ENCODE measurements around the gene RARG.

RARG gene

DNA sequence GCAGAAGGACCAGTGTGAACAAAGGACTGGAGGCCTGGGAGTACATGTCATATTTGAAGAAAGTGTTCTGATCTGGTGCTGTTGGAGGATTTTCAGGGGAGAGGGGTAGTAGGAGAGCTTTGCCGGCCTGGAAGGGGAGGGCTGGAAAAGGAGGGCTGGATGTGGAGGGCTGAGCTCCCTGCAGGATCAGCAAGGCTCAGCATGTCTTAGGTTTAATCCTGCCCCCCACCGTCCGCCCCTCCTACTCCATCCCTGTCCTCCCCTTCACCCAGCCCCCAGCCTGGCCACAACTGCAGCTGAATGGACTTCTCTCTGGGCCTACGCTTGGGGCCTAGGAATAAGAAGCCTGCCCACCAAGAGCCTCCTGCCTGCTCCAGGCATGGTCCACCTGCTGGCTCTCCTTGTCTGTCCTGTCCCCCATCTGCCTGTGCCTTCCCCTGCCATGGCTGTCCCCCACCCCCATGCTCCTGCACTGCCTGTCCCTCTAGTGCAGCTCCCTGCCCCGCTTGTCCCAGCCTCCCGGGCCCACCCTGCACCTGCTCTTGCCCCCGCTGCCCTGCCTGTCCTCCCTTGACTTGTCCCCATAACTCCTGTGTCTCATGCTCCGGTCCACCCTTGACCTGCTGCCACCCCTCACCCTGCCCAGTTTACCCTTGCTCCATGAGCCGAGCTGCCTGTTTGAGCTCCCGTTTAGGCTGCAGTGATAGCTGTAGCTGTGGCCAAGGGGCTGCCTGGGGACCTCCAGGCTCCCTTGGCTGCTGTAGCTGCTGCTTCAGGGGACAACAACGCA, 9.8 kb upstream of the RARG start:
- no peak for DNase-seq

DNA sequence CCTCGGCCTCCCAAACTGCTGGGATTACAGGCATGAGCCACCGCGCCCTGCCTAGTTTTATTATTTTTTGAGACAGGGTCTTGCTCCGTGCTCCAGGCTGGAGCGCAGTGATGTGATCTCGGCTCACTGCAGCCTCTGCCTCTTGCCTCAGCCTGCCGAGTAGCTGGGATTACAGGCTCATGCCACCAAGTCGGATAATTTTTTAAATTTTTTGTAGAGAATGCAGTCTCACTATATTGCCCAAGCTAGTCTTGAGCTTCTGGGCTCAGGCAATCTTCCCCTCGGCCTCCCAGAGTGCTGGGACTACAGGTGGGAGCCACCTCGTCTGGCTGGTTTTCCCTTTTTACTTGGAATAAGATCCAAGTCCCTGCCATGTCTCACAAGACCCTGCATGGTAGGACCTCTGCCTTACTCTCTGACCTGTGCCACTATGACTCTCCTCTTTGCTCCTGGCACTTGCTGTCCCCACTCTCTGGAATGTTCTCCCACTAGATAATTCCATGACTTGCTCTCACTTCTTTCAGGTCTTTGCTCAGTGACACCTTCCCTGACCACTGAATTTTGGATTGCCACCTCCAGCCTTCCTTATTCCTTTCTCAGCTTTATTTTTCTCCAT, 7.7 kb upstream of the RARG start:
- DNase-seq: no peak

DNA sequence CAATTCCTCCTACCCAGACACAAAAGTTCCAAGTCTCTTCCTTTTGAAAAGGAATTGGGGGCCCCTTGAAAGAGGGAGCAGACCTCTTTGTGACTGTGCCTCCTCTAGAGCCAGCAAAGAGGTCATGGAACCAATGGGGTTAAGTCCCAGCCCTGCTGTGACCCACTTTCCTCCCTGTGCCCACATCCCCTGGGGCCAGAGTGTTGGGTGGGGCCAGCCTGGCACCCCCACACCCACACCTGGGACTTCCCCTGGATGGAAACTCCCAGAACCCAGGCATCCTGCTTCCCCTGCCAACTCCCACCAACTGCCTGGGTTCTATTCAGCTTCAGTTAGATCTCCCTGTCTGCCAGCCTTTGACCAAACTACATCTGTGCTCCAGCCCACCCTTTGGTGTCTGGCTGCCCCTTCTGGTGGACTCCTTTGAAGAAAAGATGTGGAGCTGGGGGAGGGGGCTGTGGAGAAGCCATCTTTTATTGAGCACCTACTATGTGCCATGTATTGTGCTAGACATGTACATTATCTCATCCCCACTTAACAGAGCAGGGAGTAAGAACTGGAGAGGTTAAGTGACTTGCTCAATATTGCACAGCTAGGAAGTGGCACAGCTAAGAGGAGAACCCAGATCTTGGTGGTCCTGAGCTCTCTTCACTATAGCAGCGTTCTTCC, 4.6 kb upstream of the RARG start:
- DNase-seq: peak; percentile 58

DNA sequence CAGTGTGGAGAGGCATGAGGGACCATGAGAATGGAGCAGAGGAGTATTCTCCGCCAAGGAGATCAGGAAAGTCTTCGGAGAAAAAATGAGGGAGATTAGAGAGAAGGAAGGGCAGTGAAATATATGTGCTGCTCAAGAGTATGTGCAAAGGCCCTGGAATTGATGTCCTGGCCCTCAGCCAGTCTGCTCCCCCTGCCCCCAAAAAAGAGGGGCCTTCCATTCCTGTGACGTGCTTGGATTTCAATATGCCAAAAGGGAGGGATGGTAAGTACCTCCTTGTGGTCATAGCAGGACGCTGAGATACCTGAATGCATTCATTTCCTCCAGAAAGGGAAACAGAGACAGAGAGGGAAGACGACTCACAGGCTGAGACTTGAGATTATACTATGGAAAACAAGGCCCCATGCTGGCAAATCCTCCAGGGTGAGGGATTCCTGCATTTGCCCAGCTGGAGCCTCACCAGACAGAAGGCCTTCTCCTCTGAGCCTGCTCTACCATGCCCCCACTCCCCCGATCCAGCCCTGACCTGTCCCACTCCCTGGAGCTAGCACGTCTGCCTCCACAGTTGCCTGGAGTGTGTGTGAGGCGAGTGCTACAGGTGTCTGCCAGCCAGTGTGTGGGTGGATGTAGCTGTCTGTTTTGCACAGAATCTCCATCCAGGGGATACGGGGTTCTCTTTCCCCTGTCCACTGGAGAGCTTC, 3.9 kb upstream of the RARG start:
- DNase-seq: peak; percentile 43

DNA sequence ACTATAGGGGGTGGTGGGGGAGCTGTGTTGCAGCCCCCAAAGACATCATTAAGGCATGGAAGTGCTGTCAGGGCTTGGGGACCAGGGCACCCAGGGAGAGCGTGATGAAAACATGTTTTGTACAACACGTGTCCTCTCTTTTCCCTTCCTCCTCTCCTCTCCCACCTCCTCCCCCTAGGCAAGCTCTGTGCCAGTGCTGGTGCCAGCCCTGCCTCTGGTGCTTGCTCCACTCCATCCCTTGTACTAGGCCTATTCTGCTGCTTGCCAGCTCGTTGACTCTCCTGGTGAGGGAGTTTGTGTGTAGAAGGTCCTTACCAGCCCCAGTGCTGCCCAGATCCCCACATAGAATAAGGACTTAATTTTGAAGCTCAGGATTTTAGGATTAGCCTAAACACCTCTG, 3.2 kb upstream of the RARG start:
- no peak for DNase-seq

DNA sequence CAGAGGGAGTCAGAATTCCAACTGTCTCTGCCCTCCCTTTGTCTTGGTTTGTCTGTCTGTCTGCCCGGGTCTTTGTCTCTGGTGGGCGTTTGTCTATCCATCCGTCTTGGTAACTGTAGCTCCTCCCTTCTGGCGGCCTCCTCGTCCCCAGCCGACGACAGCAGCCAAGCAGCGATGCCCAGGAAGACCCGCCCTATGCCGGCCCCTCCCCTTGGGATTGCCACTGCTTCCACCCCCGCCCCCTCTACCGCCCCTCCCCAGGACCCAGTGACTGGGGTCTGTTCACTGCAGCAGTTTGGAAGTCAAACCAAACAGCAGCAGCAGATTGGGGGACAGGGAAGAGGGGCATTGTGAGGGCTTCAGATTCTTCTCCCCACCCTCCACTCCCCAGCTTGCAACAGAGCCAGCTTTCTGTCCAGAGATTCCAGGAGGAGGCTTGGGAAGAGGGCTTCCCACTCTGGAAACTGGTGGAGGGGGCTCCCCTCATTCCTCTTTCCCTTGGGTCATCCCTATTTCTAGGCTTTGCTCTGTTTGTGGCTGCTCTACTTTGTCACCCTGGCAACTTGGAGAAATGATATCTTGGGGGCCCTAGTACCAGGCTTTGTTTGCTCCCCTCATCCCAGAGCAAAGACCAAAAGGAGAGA, 2.4 kb upstream of the RARG start:
- DNase-seq: no peak

DNA sequence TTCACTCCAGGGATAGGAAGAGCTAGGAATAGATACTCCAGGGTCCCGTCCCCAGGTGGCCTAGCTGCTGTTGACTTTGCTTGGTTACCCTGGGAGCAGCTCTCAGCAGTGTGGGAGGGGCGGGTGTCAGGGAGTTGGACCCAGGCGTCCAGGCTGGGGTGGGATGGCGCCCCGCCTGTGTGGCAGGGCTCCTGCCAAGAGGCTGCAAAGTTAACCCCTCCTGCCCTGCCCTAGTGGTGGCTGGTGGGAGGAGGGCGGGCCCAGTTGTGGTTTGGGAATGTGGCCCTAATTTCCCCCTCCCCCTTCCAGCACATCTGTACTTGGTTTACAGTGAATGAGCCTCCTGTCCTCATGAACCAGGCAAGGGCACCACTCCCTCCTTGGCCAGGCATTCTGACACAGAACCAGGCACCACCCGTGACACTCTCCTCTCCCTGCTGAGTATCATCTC, 1.7 kb upstream of the RARG start:
- DNase-seq: no peak

DNA sequence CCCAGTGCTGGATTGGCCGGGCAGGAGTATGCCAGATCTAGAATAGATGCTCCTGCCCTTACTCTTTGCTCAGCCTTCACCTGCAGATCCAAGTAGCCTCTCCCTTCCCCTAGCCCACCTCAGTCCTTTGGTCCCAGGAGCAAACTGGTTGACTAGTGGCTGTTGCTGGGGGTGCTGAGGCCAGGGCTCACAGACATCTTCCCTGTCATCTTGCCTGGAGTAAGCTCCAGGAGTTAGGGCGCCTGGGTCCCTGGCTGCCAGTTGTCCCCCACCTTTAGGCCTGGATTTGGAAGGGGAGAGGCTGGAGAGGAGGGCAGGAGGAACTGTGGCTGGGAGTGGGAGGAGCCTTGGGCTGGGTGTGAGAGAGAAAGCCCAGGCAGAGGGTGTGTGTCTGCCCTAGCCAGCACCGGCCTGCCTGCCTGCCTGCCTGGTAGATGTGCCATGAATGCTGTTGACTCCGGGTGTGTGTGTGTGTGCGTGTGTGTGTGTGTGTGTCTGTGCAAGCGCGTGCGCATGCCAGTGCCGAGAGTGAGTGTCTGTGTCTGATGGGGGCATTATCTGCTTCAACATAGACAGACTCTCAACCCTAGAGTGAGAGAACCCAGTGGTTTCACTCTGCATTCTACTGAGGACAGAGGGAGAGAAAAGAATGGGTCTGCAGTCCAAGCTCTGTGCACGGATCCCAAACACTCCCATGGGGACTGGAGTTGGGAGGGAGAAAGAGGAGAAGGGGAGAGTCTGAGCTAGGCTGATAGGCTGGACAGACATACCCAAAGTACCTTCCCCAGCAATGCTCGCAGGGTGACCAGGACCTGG, 845 bp upstream of the RARG start:
- peak; percentile 39 for DNase-seq

DNA sequence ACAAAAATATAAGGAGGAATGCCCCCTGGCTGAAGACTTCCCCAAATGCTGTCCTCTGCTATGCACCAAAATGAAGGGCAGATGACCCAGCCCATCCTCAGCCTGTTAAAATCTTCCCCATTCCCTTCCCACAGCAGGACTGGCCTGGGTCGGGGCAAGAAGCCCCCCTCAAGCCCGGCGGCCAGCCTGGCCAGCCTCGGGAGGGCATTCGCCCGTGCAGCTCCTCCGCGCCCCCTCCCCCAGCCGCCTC, 413 bp downstream of the RARG start:
- no peak for DNase-seq

DNA sequence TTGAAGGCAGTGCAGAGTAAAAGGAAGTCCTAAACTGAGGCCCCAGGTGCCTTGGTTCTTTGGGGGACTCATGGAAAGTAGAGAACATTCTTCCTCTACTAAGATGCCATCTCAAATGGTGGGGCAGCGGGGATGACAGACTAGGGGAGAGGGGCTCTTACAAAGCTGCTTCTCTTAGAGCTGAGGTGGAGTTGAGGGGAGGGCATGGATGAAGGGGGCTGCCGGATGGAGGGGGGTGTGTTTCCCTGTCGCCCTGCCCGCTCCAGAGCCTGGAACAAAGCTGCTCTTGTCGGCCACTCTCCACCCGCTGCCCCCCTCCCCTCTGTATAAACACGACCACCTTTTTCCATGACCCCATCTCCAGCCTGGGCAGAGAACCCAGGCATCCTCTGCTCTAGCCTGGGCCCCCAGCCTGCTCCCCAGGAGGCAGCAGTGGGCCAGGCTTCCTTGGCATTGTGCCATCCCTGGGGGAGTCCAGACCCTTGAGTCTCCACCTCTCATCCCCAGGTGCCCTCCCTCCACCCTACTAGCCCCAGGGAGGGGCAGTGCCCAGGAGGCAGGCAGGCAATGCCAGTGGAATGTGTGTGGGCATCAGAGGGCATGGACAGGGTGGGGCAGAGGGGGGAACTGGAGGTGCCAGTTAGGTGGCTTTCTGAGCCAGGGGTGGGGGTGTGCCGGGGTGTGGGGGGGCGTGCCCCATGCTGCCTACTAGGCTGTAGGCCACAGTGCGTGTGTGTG, 1.7 kb downstream of the RARG start:
- no peak for DNase-seq

DNA sequence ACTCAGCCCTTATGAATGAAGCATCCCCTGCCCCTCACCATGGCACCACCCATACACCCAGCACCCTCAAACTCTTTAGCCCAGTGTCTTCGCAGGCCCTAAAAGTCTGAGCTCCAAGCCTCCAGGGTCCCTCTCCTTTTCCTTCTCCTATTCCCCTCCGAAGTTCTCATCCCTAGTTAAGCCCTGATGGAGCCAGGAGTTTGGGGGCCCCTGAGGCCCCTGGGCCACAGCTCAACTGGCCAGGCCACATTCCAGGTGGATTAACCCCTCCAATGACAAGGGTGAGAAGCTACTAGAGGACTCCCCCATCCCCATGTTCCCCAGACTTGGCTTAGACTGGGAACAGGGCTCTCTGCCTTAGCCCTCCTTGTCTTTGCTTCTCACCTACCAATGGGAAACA, 2.6 kb downstream of the RARG start:
- DNase-seq: no peak

DNA sequence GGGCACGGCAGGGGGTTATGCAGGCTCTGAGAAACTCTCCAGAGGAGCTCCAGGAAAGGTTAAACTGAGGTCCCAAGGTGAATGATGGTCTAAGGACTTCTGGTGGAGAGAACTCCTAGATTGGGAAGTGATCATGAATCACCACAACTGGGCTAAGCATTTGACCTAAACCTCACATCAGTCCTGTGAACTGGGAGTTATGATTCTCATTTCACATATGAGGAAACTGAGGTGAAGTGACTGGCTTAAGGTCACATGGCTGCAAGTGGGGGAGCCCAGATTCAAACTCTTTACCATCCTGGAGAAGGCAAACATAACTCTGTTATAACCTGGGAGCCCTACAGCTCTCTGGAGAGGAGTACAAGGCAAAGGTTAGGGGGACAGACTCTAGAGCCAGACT, 4.2 kb downstream of the RARG start:
- no peak for DNase-seq

DNA sequence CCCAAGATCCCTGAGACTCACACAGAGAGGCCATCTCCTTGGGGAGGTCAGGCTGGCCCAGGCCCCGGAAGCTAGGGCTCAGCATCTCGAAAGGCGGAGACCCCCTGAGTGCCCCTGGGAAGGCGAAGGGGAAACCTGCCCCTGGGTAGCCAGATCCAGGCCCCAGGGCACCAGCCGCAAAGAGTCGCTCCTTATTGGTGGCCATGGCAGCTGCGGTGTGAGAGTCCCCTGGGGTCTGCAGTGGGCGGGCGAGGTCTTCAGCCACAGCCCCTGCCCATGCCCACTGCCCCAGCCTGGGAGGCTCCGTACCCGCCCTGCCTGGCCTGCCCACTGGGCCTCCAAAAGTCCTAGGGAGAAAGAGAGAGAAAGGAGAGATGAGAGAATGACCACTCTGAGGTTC, 4.7 kb downstream of the RARG start:
- DNase-seq: no peak

DNA sequence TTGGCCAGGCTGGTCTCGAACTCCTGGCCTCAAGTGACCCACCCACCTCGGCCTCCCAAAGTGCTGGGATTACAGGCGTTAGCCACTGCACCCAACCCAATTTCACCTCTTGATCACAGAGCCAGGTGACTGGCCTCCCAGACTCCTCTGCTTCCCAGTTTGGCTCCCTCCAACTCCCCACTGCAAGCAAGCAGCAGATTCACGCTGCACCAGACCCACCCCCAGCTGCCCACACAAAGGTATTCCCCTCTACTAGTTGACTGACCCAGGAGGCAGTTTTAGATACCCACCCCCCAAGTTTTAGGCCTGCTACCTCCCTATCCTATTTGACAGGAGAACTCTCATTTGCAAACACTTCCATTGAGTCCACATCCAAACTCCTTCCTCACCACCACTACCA, 5.2 kb downstream of the RARG start:
- DNase-seq: no peak

DNA sequence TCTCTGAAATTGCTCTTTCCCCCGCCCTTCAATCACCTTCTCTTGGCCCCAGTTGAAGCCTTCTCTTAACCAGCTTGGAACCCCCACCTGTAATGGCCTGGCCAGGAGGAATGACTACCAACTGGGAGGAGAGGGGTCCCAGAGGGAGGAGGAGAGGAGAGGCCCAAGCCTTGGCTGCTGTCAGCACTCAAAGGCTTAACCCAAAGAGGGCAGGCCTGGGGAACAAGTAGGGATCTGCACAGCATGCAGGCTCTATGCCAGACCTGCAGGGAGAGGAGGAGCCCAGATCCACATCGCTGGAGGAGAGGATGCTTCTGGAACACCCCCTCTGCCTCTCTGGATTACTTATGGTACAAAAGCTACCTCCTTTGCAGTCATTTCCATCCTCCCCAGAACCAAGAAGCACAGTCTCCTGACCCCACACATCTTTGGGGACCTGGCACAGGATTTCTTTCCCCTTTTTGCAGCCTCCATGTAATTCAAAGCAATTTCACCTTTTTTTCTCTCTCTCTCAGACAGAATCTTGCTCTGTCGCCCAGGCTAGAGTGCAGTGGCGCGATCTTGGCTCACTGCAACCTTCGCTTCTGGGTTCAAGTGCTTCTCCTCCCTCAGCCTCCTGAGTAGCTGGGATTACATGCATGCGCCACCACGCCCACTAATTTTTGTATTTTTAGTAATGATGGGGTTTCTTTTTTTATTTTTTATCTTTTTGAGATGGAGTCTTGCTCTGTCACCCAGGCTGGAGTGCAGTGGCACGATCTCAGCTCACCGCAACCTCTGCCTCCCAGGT, 6.2 kb downstream of the RARG start:
- DNase-seq: no peak

DNA sequence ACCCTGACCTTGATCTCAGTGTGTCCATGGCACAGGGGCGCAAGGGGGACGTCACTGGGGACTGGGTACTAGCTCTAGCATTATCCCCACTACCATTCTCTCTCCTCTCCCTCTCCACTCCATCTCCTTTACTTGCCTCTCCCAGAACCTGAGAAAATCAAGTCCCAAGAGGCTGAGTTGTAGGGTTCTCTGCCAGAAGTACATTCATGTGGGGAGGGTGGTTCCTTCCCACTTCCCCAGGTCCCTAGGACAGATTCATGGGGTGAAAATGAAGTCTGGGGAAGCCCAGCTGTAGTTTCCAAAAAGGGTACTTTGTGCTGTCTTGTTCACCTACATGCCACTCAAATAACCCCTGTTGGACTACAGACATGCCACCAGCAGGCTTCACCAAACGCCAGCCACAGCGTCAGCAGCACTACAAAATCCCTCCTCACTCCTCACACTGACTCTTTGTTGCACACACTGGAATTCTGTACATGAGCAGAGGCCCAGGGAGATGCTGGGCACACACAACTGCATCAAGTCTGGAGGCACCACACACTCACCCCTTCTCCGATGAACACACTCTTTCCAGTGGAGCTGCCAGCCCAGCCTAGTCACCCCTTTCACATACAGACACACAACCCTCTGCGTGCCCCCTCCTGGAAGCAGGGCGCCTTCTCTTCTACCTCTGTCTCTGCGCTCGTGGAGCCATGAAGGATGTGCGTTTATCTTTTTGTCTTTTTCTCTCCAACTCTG, 6.9 kb downstream of the RARG start:
- no peak for DNase-seq

DNA sequence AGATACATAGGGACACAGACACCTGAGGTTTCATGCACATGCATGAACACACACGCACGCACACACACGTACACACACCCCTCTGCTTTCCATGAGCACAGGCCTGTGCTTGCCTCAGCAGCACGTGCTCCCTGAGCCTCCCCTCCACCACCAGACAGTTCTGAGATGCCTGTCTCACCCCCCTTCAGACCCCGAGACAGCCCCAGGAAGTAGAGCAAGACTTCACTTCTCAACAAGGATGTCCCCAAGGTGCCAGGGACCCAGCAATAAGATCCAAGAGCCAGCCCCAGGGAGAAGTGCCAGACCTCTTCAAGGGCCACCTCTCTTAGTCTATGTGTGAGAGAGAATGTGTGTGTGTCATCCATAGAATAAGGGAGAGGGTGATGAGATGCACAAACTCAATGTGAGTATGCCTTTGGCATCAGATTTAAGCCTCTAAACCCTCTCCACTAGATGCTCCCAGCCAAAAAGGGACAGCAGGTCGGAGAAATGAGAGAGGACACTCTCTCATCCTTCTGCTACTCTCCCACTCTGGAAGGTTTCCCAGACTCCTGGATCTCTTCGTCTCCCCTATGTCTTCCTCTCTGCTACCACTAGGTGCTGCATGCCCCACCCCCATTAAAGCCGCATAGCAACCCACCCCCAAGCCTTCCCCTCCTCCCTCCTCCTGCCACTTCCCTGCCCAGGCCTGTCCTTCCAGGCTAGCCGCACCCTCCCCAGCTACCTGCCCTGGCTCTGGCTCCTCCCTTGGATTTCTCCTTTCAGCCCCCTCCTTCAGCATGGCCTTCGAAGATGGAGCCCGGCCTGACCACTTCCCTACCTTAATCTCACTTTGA, 7.7 kb downstream of the RARG start:
- DNase-seq: no peak

DNA sequence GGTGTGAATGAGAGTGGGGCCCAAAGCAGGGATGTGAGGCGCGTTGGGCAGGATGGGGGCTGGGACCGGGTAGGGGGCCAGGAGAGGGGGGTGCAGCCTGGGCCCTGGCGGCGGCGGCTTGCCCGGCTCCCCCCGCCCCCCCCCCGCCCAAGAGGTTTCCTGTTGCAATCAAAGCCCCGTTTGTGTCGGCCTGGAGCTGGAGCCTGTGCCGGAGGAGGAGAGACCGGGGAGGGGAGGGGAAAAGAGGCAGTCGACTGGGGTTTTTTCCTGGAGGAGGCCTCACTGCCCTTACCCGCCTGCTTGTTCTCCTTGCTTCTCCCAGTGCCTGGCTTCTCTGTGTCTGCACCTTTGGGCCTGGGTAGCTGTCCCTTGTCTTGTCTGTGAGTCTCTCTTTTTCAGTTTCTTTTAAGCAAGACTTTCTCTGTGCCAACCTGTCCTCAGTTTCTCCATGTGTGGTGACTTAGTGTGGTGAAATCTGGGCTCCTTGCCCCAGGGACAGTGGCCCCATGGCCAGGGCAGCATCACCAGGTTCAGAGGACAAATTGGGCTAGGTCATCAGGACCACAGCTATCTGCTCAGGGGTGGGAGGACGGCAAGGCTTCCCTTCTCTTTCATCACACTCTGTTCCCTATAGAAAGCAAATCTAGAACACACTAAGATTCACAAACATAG, 8.5 kb downstream of the RARG start:
- DNase-seq: no peak

DNA sequence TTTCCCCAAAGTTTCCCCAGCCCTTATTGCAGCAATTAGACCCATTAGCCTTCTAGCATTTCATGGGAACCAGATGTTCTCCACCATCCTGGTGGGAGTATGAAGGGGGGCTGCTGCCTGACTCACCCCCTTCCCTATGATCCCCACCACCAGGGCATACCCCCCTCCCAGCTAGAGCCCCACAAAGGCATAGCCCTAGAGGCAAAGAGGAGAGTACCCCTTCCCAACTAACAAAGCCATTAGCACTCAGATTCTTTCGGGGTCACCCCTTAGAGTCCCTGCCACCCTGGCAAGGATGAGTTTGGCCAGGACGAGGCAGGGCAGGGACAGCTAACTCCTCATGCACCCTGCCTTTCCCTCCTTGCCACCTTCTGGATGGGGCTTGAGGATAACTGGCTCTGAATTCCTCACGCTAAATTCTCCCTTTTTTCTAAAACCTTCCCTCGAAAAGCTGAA, 9.2 kb downstream of the RARG start:
- DNase-seq: no peak

Measured in stimulated activated CD4-positive, alpha-beta T cell treated with anti-CD3 and anti-CD28 coated beads, Interleukin-4, amount 100 ng/mL, for 24 hours (primary cell).